Adrenal gland (tissue), 5 donors: ENCODE measurements around the gene COL25A1.

Experiments
- CTCF ChIP-seq, 6 experiments: fragments of 450-650 bp in 4 of 6; fragments of 200-600 bp in 2 of 6; sonication (generic) in 1 of 6; IDR thresholded peaks; 1 replicate in 5 of 6; 2 replicates in 1 of 6; pipeline versions ENCODE4 v1.5.1 to v1.8.0; 2016 to 2021; ENCODE audit warnings: antibody characterized with exemption in 6 of 6, mild to moderate bottlenecking in 2 of 6, moderate library complexity in 1 of 6
- POLR2A ChIP-seq, 2 donors: fragments of 450-650 bp; IDR thresholded peaks; one replicate each; pipeline ENCODE4 v1.6.1; 2017; ENCODE audit warnings: antibody characterized with exemption in 2 of 2, mild to moderate bottlenecking in 2 of 2, moderate library complexity in 1 of 2
- donor health status: DM: no; HTN: no; CAD: no.

DNA sequence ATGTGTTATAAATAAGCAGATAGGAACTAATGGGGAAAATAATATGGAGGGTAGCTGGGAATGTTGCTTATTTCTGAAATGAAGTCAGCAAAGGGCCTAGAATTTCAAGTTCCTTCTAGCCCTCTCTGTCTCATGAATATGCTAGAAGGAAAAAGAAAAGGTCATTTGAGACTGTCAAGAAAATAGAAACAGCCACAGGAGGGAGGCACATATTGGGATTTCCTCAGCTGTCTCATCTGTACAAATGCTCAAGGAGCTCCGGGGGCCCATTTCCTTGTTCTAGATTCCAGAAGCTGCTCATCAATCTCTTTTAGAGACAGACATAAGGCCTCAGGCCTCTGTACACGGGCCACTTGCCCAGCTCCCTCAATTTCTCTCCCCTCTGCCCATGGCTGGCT is 412.0 kb downstream of the COL25A1 start:
- no peak for TF ChIP-seq CTCF (IDR thresholded peaks at IDR 0.05)
- no peak for TF ChIP-seq POLR2A (IDR thresholded peaks at IDR 0.05)
